ENCODE measurements around the gene SAXO1. TPM values are rescaled to one million over a fixed set of nuclear protein-coding genes. Genes with fewer than 3 reads are reported as not detected.

SAXO1 gene
- total RNA-seq, 4 donors from 2014 or later = 0.20 TPM; not detected in 3

GRCh38 chr9:19020886-19021455 lies 12.0 kb downstream of the SAXO1 start:
- ATAC-seq (no peak), DNase-seq (no peak)
- intact Hi-C loops (cut with DNase I; ENCODE audit: low total_unique reads) (no loop called here), in situ Hi-C loops (cut with MboI; ENCODE audit: low sequenced_read_pairs in 4 of 4) (loop anchor here in 3 of 4 donors (10.0 to 25.0 kb wide), 2 partner anchors 584 to 766 kb away; no protein-coding TSS in a partner anchor)
- no peaks in the 10 kb centered on the region for H3K27me3 ChIP-seq
- TF ChIP-seq, protein P1, sequence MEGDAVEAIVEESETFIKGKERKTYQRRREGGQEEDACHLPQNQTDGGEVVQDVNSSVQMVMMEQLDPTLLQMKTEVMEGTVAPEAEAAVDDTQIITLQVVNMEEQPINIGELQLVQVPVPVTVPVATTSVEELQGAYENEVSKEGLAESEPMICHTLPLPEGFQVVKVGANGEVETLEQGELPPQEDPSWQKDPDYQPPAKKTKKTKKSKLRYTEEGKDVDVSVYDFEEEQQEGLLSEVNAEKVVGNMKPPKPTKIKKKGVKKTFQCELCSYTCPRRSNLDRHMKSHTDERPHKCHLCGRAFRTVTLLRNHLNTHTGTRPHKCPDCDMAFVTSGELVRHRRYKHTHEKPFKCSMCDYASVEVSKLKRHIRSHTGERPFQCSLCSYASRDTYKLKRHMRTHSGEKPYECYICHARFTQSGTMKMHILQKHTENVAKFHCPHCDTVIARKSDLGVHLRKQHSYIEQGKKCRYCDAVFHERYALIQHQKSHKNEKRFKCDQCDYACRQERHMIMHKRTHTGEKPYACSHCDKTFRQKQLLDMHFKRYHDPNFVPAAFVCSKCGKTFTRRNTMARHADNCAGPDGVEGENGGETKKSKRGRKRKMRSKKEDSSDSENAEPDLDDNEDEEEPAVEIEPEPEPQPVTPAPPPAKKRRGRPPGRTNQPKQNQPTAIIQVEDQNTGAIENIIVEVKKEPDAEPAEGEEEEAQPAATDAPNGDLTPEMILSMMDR (IDR thresholded peaks at IDR 0.05 in 4 of 5, conservative IDR thresholded peaks at IDR 0.05 in 1 of 5) = no peak
- TF ChIP-seq POLR2A (IDR thresholded peaks at IDR 0.05) = no peak
- H3K4me1 ChIP-seq = no peaks in the 10 kb centered on the region
- no peak overlapping the region for H3K4me3 ChIP-seq
- no peaks in the 10 kb centered on the region for H3K9me3 ChIP-seq
- H3K36me3 ChIP-seq = no peaks in the 10 kb centered on the region
- no peak overlapping the region for H3K27ac ChIP-seq

DNA sequence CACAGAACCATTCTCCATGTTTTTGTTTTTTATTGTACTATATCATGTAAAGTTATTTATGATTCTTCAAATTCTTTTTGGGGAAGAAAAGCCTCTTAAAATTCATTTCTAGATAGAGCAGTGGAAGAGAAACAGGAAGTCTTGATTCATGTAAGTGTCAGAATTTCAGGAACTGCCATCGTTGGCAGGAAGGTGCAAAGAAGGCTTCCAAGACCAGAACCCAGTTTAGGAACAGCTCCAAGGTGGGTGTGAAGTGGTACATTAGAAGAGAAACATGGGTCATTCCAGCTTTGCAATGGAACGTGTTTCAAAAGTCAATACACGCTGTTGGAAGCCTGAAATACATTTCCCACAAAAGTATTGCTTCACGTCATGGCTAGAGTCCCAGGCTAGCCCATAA lies 14.8 kb downstream of the SAXO1 start:
- no peaks in the 10 kb centered on the region for H3K4me1 ChIP-seq
- intact Hi-C loops (cut with DNase I; ENCODE audit: low total_unique reads) (no loop called here), in situ Hi-C loops (cut with MboI; ENCODE audit: low sequenced_read_pairs in 4 of 4) (loop anchor here in 2 of 4 donors (25.0 kb wide), 1 partner anchor 581 kb away; no protein-coding TSS in a partner anchor)
- no peak for TF ChIP-seq POLR2A (IDR thresholded peaks at IDR 0.05)
- TF ChIP-seq, protein P1 (IDR thresholded peaks at IDR 0.05 in 4 of 5, conservative IDR thresholded peaks at IDR 0.05 in 1 of 5) = no peak
- ATAC-seq = no peak
- no peaks in the 10 kb centered on the region for H3K27me3 ChIP-seq
- H3K27ac ChIP-seq = no peak overlapping the region
- H3K36me3 ChIP-seq = no peaks in the 10 kb centered on the region
- no peak for DNase-seq
- H3K4me3 ChIP-seq = no peak overlapping the region
- H3K9me3 ChIP-seq = no peaks in the 10 kb centered on the region

DNA sequence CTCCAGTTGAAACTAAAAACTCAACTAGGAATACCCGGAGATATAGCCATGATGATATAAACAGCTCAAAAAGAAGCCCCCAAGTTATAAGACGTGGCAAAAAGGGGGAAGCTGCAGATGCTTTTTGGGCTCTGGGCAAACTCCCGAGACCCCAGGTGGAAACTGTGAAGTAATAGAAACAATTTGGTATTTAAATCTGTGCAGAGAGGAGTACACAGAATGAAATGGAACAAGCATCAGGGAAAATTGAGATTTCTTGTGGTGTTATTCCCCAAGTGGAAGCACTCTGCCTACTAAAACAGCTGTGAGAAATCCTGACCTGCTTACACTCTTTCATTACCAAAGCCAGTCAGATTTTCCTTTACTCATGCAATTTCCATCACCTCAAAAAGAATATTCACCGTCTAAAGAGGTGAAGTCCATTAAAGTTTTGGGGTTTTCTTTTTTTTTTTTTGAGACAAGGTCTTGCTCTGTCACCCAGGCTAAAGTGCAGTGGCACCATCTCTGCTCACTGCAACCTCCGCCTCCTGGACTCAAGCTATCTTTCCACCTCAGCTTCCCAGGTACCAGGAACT lies 23.5 kb downstream of the SAXO1 start:
- no peak for DNase-seq
- in situ Hi-C loops (cut with MboI; ENCODE audit: low sequenced_read_pairs in 4 of 4) = loop anchor here in 2 of 4 donors (25.0 kb wide), 1 partner anchor 572 kb away; no protein-coding TSS in a partner anchor
- H3K27me3 ChIP-seq = no peaks in the 10 kb centered on the region
- H3K36me3 ChIP-seq = no peaks in the 10 kb centered on the region
- TF ChIP-seq POLR2A (IDR thresholded peaks at IDR 0.05) = no peak
- TF ChIP-seq, protein P1 (IDR thresholded peaks at IDR 0.05 in 4 of 5, conservative IDR thresholded peaks at IDR 0.05 in 1 of 5) = no peak
- no peaks in the 10 kb centered on the region for H3K9me3 ChIP-seq
- intact Hi-C loops (cut with DNase I; ENCODE audit: low total_unique reads) = no loop called here
- no peak overlapping the region for H3K4me3 ChIP-seq
- H3K27ac ChIP-seq = no peak overlapping the region
- no peak for ATAC-seq
- H3K4me1 ChIP-seq = no peaks in the 10 kb centered on the region

DNA sequence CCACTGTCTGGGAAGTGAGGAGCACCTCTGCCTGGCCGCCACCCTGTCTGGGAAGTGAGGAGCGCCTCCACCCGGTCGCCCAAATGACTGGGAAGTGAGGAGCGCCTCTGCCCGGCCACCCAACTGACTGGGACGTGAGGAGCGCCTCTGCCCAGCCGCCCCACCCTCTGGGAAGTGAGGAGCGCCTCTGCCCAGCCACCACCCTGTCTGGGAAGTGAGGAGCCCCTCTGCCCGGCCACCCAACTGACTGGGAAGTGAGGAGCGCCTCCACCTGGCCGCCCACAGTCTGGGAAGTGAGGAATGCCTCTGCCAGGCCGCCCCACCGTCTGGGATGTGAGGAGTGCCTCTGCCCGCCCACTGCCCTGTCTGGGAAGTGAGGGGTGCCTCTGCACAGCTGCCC lies 32.9 kb downstream of the SAXO1 start:
- no peak for ATAC-seq

More for the DNA sequence above, 32.9 kb downstream of the SAXO1 start:
- TF ChIP-seq, protein P1 (IDR thresholded peaks at IDR 0.05 in 4 of 5, conservative IDR thresholded peaks at IDR 0.05 in 1 of 5) = no peak
- TF ChIP-seq POLR2A (IDR thresholded peaks at IDR 0.05) = no peak
- Histone ChIP-seq H3K9me3 (no peaks in the 10 kb centered on the region), H3K27me3 (no peaks in the 10 kb centered on the region), H3K36me3 (no peaks in the 10 kb centered on the region), H3K4me3 (no peak overlapping the region), H3K4me1 (no peaks in the 10 kb centered on the region), H3K27ac (no peak overlapping the region)
- DNase-seq = no peak
- in situ Hi-C loops (cut with MboI; ENCODE audit: low sequenced_read_pairs in 4 of 4) (loop anchor here in 2 of 4 donors (25.0 kb wide), 1 partner anchor 563 kb away; no protein-coding TSS in a partner anchor), intact Hi-C loops (cut with DNase I; ENCODE audit: low total_unique reads) (no loop called here)
